Keratinocyte (primary cell): ENCODE measurements around the gene CCM2. TPM values are rescaled to one million over a fixed set of nuclear protein-coding genes. Genes with fewer than 3 reads are reported as not detected.
"Not testable (repeated sequence)": the region's sequence is repeated elsewhere in the genome, so short reads cannot be mapped to it uniquely, and the experiment has no call there.

Experiments
- DNase-seq: peaks from one replicate; pipeline ENCODE4 v3.0.0-alpha.2; 2011; ENCODE audit warnings: low read depth, missing footprints, low spot score
- FAIRE-seq: peaks from 2 replicates; lab custom pipeline; 2011; peaks lifted over from hg19 to GRCh38; lab: Jason Lieb, UNC
- H2AFZ ChIP-seq: 2 replicates; pipeline ENCODE4 v1.6.0; 2012; ENCODE audit warnings: low read length, control low read depth, inconsistent platforms; ENCODE audit not compliant: control insufficient read depth
- H3K27ac ChIP-seq: 2 replicates; pipeline ENCODE4 v1.5.1; 2011; ENCODE audit warnings: low read length; ENCODE audit not compliant: control insufficient read depth, insufficient read depth
- H3K27me3 ChIP-seq: 3 replicates; pipeline ENCODE4 v1.6.0; 2011; ENCODE audit warnings: low read length; ENCODE audit not compliant: control insufficient read depth, insufficient read depth; ENCODE audit errors: extremely low read depth
- H3K36me3 ChIP-seq, 2 experiments: 2 replicates in 1 of 2; 3 replicates in 1 of 2; pipeline ENCODE4 v1.5.1; 2011; ENCODE audit warnings: low read length in 2 of 2, mild to moderate bottlenecking in 1 of 2; ENCODE audit not compliant: control insufficient read depth in 2 of 2, insufficient read depth in 2 of 2; ENCODE audit errors: extremely low read depth in 1 of 2
- H3K4me1 ChIP-seq: 3 replicates; pipeline ENCODE4 v1.5.1; 2011; ENCODE audit warnings: low read length; ENCODE audit not compliant: control insufficient read depth, insufficient read depth; ENCODE audit errors: extremely low read depth
- H3K4me2 ChIP-seq: 3 replicates; pipeline ENCODE4 v1.6.0; 2011; ENCODE audit warnings: low read depth, low read length; ENCODE audit not compliant: control insufficient read depth, insufficient read depth; ENCODE audit errors: extremely low read depth
- H3K4me3 ChIP-seq, 3 experiments: fragments of 200-600 bp in 1 of 3; sonication (generic) in 1 of 3; 2 replicates in 2 of 3; 3 replicates in 1 of 3; pipeline ENCODE4 v1.5.1; 2011 to 2016; ENCODE audit warnings: low read length in 3 of 3, mild to moderate bottlenecking in 3 of 3, control low read depth in 2 of 3, inconsistent platforms in 1 of 3, low read depth in 1 of 3, mixed read lengths in 1 of 3, mixed run types in 1 of 3, moderate library complexity in 1 of 3; ENCODE audit not compliant: control insufficient read depth in 2 of 3, insufficient read depth in 2 of 3; ENCODE audit errors: extremely low read depth in 1 of 3
- H3K79me2 ChIP-seq: 2 replicates; pipeline ENCODE4 v1.6.0; 2012; ENCODE audit warnings: low read length; ENCODE audit not compliant: control insufficient read depth, insufficient read depth
- H3K9ac ChIP-seq: 3 replicates; pipeline ENCODE4 v1.6.0; 2011; ENCODE audit warnings: low read length; ENCODE audit not compliant: control insufficient read depth, insufficient read depth; ENCODE audit errors: extremely low read depth
- H3K9me1 ChIP-seq: 3 replicates; pipeline ENCODE4 v1.6.0; 2011; ENCODE audit warnings: low read length; ENCODE audit not compliant: control insufficient read depth, insufficient read depth; ENCODE audit errors: extremely low read depth
- H3K9me3 ChIP-seq: 2 replicates; pipeline ENCODE4 v1.5.1; 2012; ENCODE audit warnings: low read depth, low read length; ENCODE audit not compliant: control insufficient read depth
- H4K20me1 ChIP-seq: 3 replicates; pipeline ENCODE4 v1.6.0; 2011; ENCODE audit warnings: low read length; ENCODE audit not compliant: control insufficient read depth, insufficient read depth; ENCODE audit errors: extremely low read depth
- EZH2 ChIP-seq: IDR thresholded peaks from one replicate; pipeline ENCODE4 v1.6.1; 2012; ENCODE audit warnings: inconsistent platforms, mild to moderate bottlenecking, low read length, moderate library complexity
- dilution Hi-C: fragments of 300-500 bp; cut with MboI; formaldehyde crosslinking; loops from one replicate; pipeline ENCODE4 v1.7.0; 2020; ENCODE audit warnings: low sequenced_read_pairs; ENCODE audit not compliant: extremely low pct_ligation_motif_present
- polyA plus RNA-seq, 5 experiments: library from polyadenylated mRNA; depleted of rRNA in 3 of 5; stranded (reverse) in 3 of 5; stranded (forward) in 1 of 5; unstranded in 1 of 5; fragments of >200 nt; gene quantifications; 1 replicate in 1 of 5; 2 replicates in 3 of 5; 3 replicates in 1 of 5; pipeline versions ENCODE4 v1.2.1 to v1.2.3, GENCODE V29; 2011 to 2012; ENCODE audit warnings: missing spikeins in 2 of 5, low read depth in 1 of 5, low replicate concordance in 1 of 5
- TF ChIP-seq, protein P1 (sequence below), 3 experiments: IDR thresholded peaks in 1 of 3; conservative IDR thresholded peaks in 1 of 3; optimal IDR thresholded peaks in 1 of 3; 2 replicates in 2 of 3; 3 replicates in 1 of 3; pipeline versions ENCODE3 to v1.5.1; 2011; ENCODE audit warnings: low read length in 3 of 3, mild to moderate bottlenecking in 3 of 3, moderate library complexity in 2 of 3, control low read depth in 1 of 3, inconsistent platforms in 1 of 3; ENCODE audit not compliant: insufficient read depth in 2 of 3; ENCODE audit errors: extremely low read depth in 1 of 3

Gene CCM2
- polyA plus RNA-seq, 1 donor (not counting 4 experiments of a cell fraction or from before 2014, with no cell fraction given), result 44.8 TPM

GRCh38 chr7:45033261-45033930 lies 33.4 kb downstream of the CCM2 start:
- Histone ChIP-seq H3K4me2 (peak overlapping the region; percentile 83), H3K27me3 (no peaks in the 10 kb centered on the region), H3K9ac (peak overlapping the region; percentile 48), H3K79me2 (peaks cover 58% of the 10 kb centered on the region), H2AFZ (no peak overlapping the region), H4K20me1 (no peaks in the 10 kb centered on the region), H3K36me3 (peaks cover 6 to 9% of the 10 kb centered on the region in 2 experiments), H3K27ac (peak overlapping the region; percentile 85), H3K9me1 (peaks cover 2% of the 10 kb centered on the region), H3K4me3 (peak overlapping the region in 1 of 3 experiments; percentile 16), H3K4me1 (peaks cover 40% of the 10 kb centered on the region), H3K9me3 (no peaks in the 10 kb centered on the region)
- TF ChIP-seq, protein P1, sequence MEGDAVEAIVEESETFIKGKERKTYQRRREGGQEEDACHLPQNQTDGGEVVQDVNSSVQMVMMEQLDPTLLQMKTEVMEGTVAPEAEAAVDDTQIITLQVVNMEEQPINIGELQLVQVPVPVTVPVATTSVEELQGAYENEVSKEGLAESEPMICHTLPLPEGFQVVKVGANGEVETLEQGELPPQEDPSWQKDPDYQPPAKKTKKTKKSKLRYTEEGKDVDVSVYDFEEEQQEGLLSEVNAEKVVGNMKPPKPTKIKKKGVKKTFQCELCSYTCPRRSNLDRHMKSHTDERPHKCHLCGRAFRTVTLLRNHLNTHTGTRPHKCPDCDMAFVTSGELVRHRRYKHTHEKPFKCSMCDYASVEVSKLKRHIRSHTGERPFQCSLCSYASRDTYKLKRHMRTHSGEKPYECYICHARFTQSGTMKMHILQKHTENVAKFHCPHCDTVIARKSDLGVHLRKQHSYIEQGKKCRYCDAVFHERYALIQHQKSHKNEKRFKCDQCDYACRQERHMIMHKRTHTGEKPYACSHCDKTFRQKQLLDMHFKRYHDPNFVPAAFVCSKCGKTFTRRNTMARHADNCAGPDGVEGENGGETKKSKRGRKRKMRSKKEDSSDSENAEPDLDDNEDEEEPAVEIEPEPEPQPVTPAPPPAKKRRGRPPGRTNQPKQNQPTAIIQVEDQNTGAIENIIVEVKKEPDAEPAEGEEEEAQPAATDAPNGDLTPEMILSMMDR (optimal IDR thresholded peaks at IDR 0.05 in 1 of 3, IDR thresholded peaks at IDR 0.05 in 1 of 3, conservative IDR thresholded peaks at IDR 0.05 in 1 of 3; ENCODE audit: extremely low read depth in 1 of 3, insufficient read depth in 2 of 3, low read length in 3 of 3), result no peak
- TF ChIP-seq EZH2, result no peak
- FAIRE-seq, result no peak
- no peak for DNase-seq
- dilution Hi-C loops, result no loop called here

- H3K27ac ChIP-seq, result peak overlapping the region; percentile 85
- dilution Hi-C loops, result no loop called here
- no peaks in the 10 kb centered on the region for H4K20me1 ChIP-seq
- H3K4me2 ChIP-seq, result peak overlapping the region; percentile 83
- H3K4me1 ChIP-seq, result peaks cover 45% of the 10 kb centered on the region
- H2AFZ ChIP-seq, result no peak overlapping the region
- no peaks in the 10 kb centered on the region for H3K9me3 ChIP-seq
- no peaks in the 10 kb centered on the region for H3K27me3 ChIP-seq
- peaks cover 55% of the 10 kb centered on the region for H3K79me2 ChIP-seq
- H3K4me3 ChIP-seq, result no peak overlapping the region
- peak; percentile 99 for DNase-seq
- peaks cover 6 to 14% of the 10 kb centered on the region in 2 experiments for H3K36me3 ChIP-seq
- H3K9ac ChIP-seq, result peak overlapping the region; percentile 18
- peaks cover 2% of the 10 kb centered on the region for H3K9me1 ChIP-seq
- peak; percentile 91 for FAIRE-seq
- TF ChIP-seq, protein P1 (optimal IDR thresholded peaks at IDR 0.05 in 1 of 3, IDR thresholded peaks at IDR 0.05 in 1 of 3, conservative IDR thresholded peaks at IDR 0.05 in 1 of 3; ENCODE audit: extremely low read depth in 1 of 3, insufficient read depth in 2 of 3, low read length in 3 of 3), result no peak
- TF ChIP-seq EZH2, result no peak
These were observed 33.9 kb downstream of the CCM2 start for GRCh38 chr7:45033931-45034290.

GRCh38 chr7:45034710-45035109 lies 34.7 kb downstream of the CCM2 start:
- Histone ChIP-seq H3K79me2 (peaks cover 51% of the 10 kb centered on the region), H3K36me3 (peaks cover 6 to 15% of the 10 kb centered on the region in 2 experiments), H3K4me1 (peaks cover 51% of the 10 kb centered on the region)
- FAIRE-seq, H3K9me1 ChIP-seq, DNase-seq, H3K9ac ChIP-seq, H3K9me3 ChIP-seq, H3K27me3 ChIP-seq, H3K4me2 ChIP-seq, H4K20me1 ChIP-seq, H2AFZ ChIP-seq, dilution Hi-C loops, H3K27ac ChIP-seq, H3K4me3 ChIP-seq: not testable (repeated sequence)
